Thyroid gland (tissue), 4 donors: Measurements from ENCODE around the gene HLCS. TPM values are rescaled to one million over a fixed set of nuclear protein-coding genes. Genes with fewer than 3 reads are reported as not detected.

Experiments used
- DNase-seq, 2 donors: peaks; one replicate each; pipeline ENCODE4 v3.0.0-alpha.2; 2019
- H3K27ac ChIP-seq, 3 donors: fragments of 200-600 bp; sonication (generic); 1 replicate in 2 of 3; 2 replicates in 1 of 3; pipeline ENCODE4 v1.5.1; 2016 to 2019; ENCODE audit warnings: mild to moderate bottlenecking in 1 of 3, moderate library complexity in 1 of 3
- H3K27me3 ChIP-seq: fragments of 200-600 bp; sonication (generic); one replicate; pipeline ENCODE4 v1.5.1; 2019
- H3K36me3 ChIP-seq, 2 donors: fragments of 200-600 bp; sonication (generic); one replicate each; pipeline ENCODE4 v1.5.1; 2016 to 2019
- H3K4me1 ChIP-seq, 2 donors: fragments of 200-600 bp; sonication (generic); one replicate each; pipeline ENCODE4 v1.5.1; 2017 to 2019
- H3K4me3 ChIP-seq, 3 donors: fragments of 200-600 bp; sonication (generic); replicated peaks in 1 of 3; 1 replicate in 2 of 3; 2 replicates in 1 of 3; pipeline ENCODE4 v1.5.1; 2016; ENCODE audit warnings: mild to moderate bottlenecking in 1 of 3
- H3K9me3 ChIP-seq: fragments of 200-600 bp; sonication (generic); one replicate; pipeline ENCODE4 v1.5.1; 2017
- CTCF ChIP-seq, 6 experiments: fragments of 200-600 bp in 3 of 6; fragments of 450-650 bp in 3 of 6; sonication (generic) in 3 of 6; IDR thresholded peaks; one replicate each; pipeline ENCODE4 v1.5.1; 2016 to 2019; ENCODE audit warnings: antibody characterized with exemption in 6 of 6, mild to moderate bottlenecking in 2 of 6, inconsistent platforms in 1 of 6, moderate library complexity in 1 of 6
- POLR2A ChIP-seq, 2 donors: fragments of 450-650 bp; IDR thresholded peaks; one replicate each; pipeline ENCODE4 v1.6.1; 2017; ENCODE audit warnings: antibody characterized with exemption in 2 of 2, mild to moderate bottlenecking in 2 of 2, moderate library complexity in 1 of 2
- WGBS, 2 donors: methylation state at CpG; one replicate each; pipeline ENCODE4 v1.1.5; 2017; 5-methylcytosine and 5-hydroxymethylcytosine counted together
- intact Hi-C: fragments of 100-400 bp; cut with DNase I; formaldehyde crosslinking; loops from one replicate; pipeline ENCODE4 v1.15.1; 2023
- total RNA-seq, 4 donors: library from RNA; depleted of rRNA; stranded (reverse); fragments of >200 nt; gene quantifications; one replicate each; pipeline ENCODE4 v1.2.3, GENCODE V29; 2016

Gene HLCS
- total RNA-seq, 4 donors from 2014 or later: 34.2 to 70.7 (median 43.4) TPM

GRCh38 chr21:36706482-36706852 is 260.0 kb downstream of the HLCS start:
- intact Hi-C loops: no loop called here
- Histone ChIP-seq H3K36me3 (no peaks in the 10 kb centered on the region), H3K4me1 (peaks cover 17 to 49% of the 10 kb centered on the region in 2 donors), H3K9me3 (no peaks in the 10 kb centered on the region), H3K27ac (no peak overlapping the region), H3K4me3 (no peak overlapping the region), H3K27me3 (peaks cover 79% of the 10 kb centered on the region)
- 14% methylated on average over 13 of the region's 13 CpGs for WGBS, 2 donors
- no peak for DNase-seq
- no peak for TF ChIP-seq CTCF (IDR thresholded peaks at IDR 0.05)
- no peak for TF ChIP-seq POLR2A (IDR thresholded peaks at IDR 0.05)

GRCh38 chr21:36705679-36706481 is 260.6 kb downstream of the HLCS start:
- 9 to 15% methylated on average over 11 to 21 of the region's 22 CpGs for WGBS, 2 donors
- no peak for DNase-seq
- Histone ChIP-seq H3K27me3 (peaks cover 77% of the 10 kb centered on the region), H3K27ac (no peak overlapping the region), H3K9me3 (no peaks in the 10 kb centered on the region), H3K36me3 (no peaks in the 10 kb centered on the region), H3K4me3 (no peak overlapping the region), H3K4me1 (peaks cover 22 to 55% of the 10 kb centered on the region in 2 donors)
- TF ChIP-seq POLR2A (IDR thresholded peaks at IDR 0.05) (no peak), CTCF (IDR thresholded peaks at IDR 0.05) (peak in 1 of 6 experiments; percentile 21)
- intact Hi-C loops: no loop called here

- H3K4me3 ChIP-seq: no peak overlapping the region
- 7 to 9% methylated on average over 22 to 29 of the region's 39 CpGs for WGBS, 2 donors
Observed at GRCh38 chr21:36704958-36705678, 261.4 kb downstream of the HLCS start.

GRCh38 chr21:36704281-36704957 is 262.1 kb downstream of the HLCS start:
- no peak for DNase-seq
- TF ChIP-seq CTCF (IDR thresholded peaks at IDR 0.05): no peak
- no peak for TF ChIP-seq POLR2A (IDR thresholded peaks at IDR 0.05)
- Histone ChIP-seq H3K36me3 (no peaks in the 10 kb centered on the region), H3K4me3 (no peak overlapping the region), H3K4me1 (peaks cover 34 to 57% of the 10 kb centered on the region in 2 donors), H3K27ac (no peak overlapping the region), H3K9me3 (no peaks in the 10 kb centered on the region), H3K27me3 (peaks cover 72% of the 10 kb centered on the region)
- intact Hi-C loops: no loop called here
- 5 to 12% methylated on average over 17 to 37 of the region's 49 CpGs for WGBS, 2 donors

More at GRCh38 chr21:36704958-36705678, 261.4 kb downstream of the HLCS start:
- peaks cover 29 to 56% of the 10 kb centered on the region in 2 donors for H3K4me1 ChIP-seq
- no peak for DNase-seq
- peaks cover 75% of the 10 kb centered on the region for H3K27me3 ChIP-seq
- H3K27ac ChIP-seq: no peak overlapping the region
- no peaks in the 10 kb centered on the region for H3K36me3 ChIP-seq
- no peak for TF ChIP-seq POLR2A (IDR thresholded peaks at IDR 0.05)
- TF ChIP-seq CTCF (IDR thresholded peaks at IDR 0.05): no peak
- no peaks in the 10 kb centered on the region for H3K9me3 ChIP-seq
- intact Hi-C loops: no loop called here
